Hepatocyte (in vitro differentiated cells): ENCODE results near the gene GRM4.

Source experiments
- EZH2 ChIP-seq: fragments of 200-600 bp; sonication (generic); IDR thresholded peaks from 2 replicates; pipeline ENCODE4 v1.6.1; 2016; ENCODE audit warnings: antibody characterized with exemption, mild to moderate bottlenecking, borderline replicate concordance
- EZH2phosphoT487 ChIP-seq: fragments of 200-600 bp; sonication (generic); IDR thresholded peaks from one replicate; pipeline ENCODE4 v1.6.1; 2018; ENCODE audit warnings: antibody characterized with exemption, mild to moderate bottlenecking, low read depth, moderate library complexity; ENCODE audit not compliant: unreplicated experiment, severe bottlenecking
- TF ChIP-seq, protein P1 (sequence below): fragments of 200-600 bp; sonication (generic); IDR thresholded peaks from 2 replicates; pipeline ENCODE4 v1.5.1; 2016; ENCODE audit warnings: antibody characterized with exemption, mild to moderate bottlenecking; ENCODE audit not compliant: poor library complexity

DNA sequence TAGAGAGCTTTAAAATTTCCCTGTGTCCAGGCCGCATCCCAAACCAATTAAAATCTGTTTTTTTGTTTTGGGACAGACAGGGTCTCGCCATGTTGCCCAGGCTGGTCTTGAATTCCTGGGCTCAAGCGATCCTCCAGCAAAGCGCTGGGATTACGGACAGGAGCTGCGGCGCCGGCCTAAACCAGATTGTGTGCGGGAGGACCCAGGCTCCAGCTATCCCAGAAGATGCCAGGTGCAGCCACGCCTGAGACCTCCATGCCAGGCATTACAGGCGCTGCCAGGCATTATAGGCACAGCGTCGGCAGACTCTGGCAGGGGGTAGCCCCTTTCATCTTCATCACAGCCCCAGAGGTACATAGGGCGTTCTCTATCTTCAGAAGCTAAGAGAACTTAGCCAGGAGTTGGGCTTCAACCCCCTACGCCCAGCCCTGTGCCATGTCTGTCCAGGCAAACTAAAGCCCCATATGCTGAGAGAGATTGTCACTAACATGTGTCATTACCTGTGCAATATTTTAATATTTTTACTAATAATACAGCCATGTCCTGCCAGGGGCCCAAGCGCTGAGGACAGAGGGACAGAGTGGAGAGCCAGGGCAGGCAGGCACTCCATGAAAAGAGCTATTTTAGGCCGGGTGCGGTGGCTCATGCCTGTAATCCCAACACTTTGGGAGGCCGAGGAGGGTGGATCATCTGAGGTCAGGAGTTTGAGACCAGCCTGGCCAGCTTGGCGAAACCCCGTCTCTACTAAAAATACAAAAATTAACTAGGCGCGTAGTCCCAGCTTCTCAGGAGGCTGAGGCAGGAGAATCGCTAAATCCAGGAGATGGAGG is 9.8 kb upstream of the GRM4 start:
- TF ChIP-seq, protein P1, sequence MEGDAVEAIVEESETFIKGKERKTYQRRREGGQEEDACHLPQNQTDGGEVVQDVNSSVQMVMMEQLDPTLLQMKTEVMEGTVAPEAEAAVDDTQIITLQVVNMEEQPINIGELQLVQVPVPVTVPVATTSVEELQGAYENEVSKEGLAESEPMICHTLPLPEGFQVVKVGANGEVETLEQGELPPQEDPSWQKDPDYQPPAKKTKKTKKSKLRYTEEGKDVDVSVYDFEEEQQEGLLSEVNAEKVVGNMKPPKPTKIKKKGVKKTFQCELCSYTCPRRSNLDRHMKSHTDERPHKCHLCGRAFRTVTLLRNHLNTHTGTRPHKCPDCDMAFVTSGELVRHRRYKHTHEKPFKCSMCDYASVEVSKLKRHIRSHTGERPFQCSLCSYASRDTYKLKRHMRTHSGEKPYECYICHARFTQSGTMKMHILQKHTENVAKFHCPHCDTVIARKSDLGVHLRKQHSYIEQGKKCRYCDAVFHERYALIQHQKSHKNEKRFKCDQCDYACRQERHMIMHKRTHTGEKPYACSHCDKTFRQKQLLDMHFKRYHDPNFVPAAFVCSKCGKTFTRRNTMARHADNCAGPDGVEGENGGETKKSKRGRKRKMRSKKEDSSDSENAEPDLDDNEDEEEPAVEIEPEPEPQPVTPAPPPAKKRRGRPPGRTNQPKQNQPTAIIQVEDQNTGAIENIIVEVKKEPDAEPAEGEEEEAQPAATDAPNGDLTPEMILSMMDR = no peak
- TF ChIP-seq EZH2phosphoT487 (no peak), EZH2 (no peak)
